ENCODE results near the gene RBM33. TPM values are rescaled to one million over a fixed set of nuclear protein-coding genes. Genes with fewer than 3 reads are reported as not detected.

RBM33 gene
- total and polyA plus RNA-seq, 2 donors from 2014 or later = 9.8 to 78.7 TPM

- intact Hi-C loops (cut with DNase I) = no loop called here
Observed at GRCh38 chr7:155762655-155763054, 118.2 kb downstream of the RBM33 start.

GRCh38 chr7:155763122-155763521 is 118.7 kb downstream of the RBM33 start:
- DNase-seq (no peak), FAIRE-seq (no peak)
- no peaks in the 10 kb centered on the region for H3K27me3 ChIP-seq (ENCODE audit: control insufficient read depth, insufficient read depth, low read length)
- H3K27ac ChIP-seq (ENCODE audit: low read depth in 2 of 2, low read length in 2 of 2) = no peak overlapping the region
- no peaks in the 10 kb centered on the region for H3K9me3 ChIP-seq (ENCODE audit: control insufficient read depth in 2 of 3, insufficient read depth in 1 of 3, low read length in 3 of 3)
- H3K4me1 ChIP-seq (ENCODE audit: control insufficient read depth in 2 of 3, insufficient read depth in 2 of 3, low read depth in 1 of 3, low read length in 3 of 3) = peaks cover 0 to 4% (median 0%) of the 10 kb centered on the region in 3 donors
- TF ChIP-seq CTCF (IDR thresholded peaks at IDR 0.05; ENCODE audit: borderline replicate concordance, extremely low read depth, insufficient read depth) = no peak
- intact Hi-C loops (cut with DNase I) = no loop called here
- no peak overlapping the region for H3K4me3 ChIP-seq (ENCODE audit: low read length in 3 of 3)
- H3K36me3 ChIP-seq (ENCODE audit: control insufficient read depth in 2 of 3, insufficient read depth in 3 of 3, low read length in 3 of 3) = peaks cover 3 to 38% (median 26%) of the 10 kb centered on the region in 3 donors
- no peak overlapping the region for H3K9ac ChIP-seq (ENCODE audit: low read length in 3 of 3)

More at GRCh38 chr7:155762655-155763054, 118.2 kb downstream of the RBM33 start:
- Histone ChIP-seq H3K4me1 (ENCODE audit: control insufficient read depth in 2 of 3, insufficient read depth in 2 of 3, low read depth in 1 of 3, low read length in 3 of 3) (peaks cover 0 to 4% (median 0%) of the 10 kb centered on the region in 3 donors), H3K36me3 (ENCODE audit: control insufficient read depth in 2 of 3, insufficient read depth in 3 of 3, low read length in 3 of 3) (peaks cover 3 to 37% (median 23%) of the 10 kb centered on the region in 3 donors), H3K27ac (ENCODE audit: low read depth in 2 of 2, low read length in 2 of 2) (no peak overlapping the region), H3K9me3 (ENCODE audit: control insufficient read depth in 2 of 3, insufficient read depth in 1 of 3, low read length in 3 of 3) (peaks cover 0 to under 1% (median 0%) of the 10 kb centered on the region in 3 donors), H3K9ac (ENCODE audit: low read length in 3 of 3) (no peak overlapping the region), H3K4me3 (ENCODE audit: low read length in 3 of 3) (no peak overlapping the region), H3K27me3 (ENCODE audit: control insufficient read depth, insufficient read depth, low read length) (no peaks in the 10 kb centered on the region)
- TF ChIP-seq CTCF (IDR thresholded peaks at IDR 0.05; ENCODE audit: borderline replicate concordance, extremely low read depth, insufficient read depth) = no peak
- DNase-seq = no peak
- no peak for FAIRE-seq

GRCh38 chr7:155763691-155764437 is 119.4 kb downstream of the RBM33 start:
- Histone ChIP-seq H3K4me1 (ENCODE audit: control insufficient read depth in 2 of 3, insufficient read depth in 2 of 3, low read depth in 1 of 3, low read length in 3 of 3) (peaks cover 0 to 4% (median 0%) of the 10 kb centered on the region in 3 donors), H3K9me3 (ENCODE audit: control insufficient read depth in 2 of 3, insufficient read depth in 1 of 3, low read length in 3 of 3) (no peaks in the 10 kb centered on the region), H3K36me3 (ENCODE audit: control insufficient read depth in 2 of 3, insufficient read depth in 3 of 3, low read length in 3 of 3) (peaks cover 3 to 40% (median 26%) of the 10 kb centered on the region in 3 donors), H3K9ac (ENCODE audit: low read length in 3 of 3) (no peak overlapping the region), H3K27ac (ENCODE audit: low read depth in 2 of 2, low read length in 2 of 2) (peak overlapping the region in 1 of 2 donors; percentile 36), H3K27me3 (ENCODE audit: control insufficient read depth, insufficient read depth, low read length) (no peaks in the 10 kb centered on the region), H3K4me3 (ENCODE audit: low read length in 3 of 3) (no peak overlapping the region)
- TF ChIP-seq CTCF (IDR thresholded peaks at IDR 0.05; ENCODE audit: borderline replicate concordance, extremely low read depth, insufficient read depth) = no peak
- FAIRE-seq = no peak
- intact Hi-C loops (cut with DNase I) = no loop called here
- DNase-seq = peak in 2 of 5 donors; percentile 25 to 77
